WTC11 (cell line): ENCODE results near the gene ZRANB1.

ENCODE experiments used
- NR3C1 ChIP-seq: sonication (generic); formaldehyde crosslinking; conservative IDR thresholded peaks from 2 replicates; pipeline ENCODE4 v1.8.1; 2023; ENCODE audit warnings: low read depth, mild to moderate bottlenecking, missing genetic modification reagents
- ZNF232 ChIP-seq: sonication (generic); formaldehyde crosslinking; IDR thresholded peaks from 2 replicates; pipeline ENCODE4 v1.8.0; 2022; ENCODE audit warnings: mild to moderate bottlenecking, missing genetic modification reagents
- TF ChIP-seq, protein P1 (sequence below): fragments of 200-600 bp; IDR thresholded peaks from 2 replicates; pipeline ENCODE4 v1.8.0; 2022; ENCODE audit warnings: antibody characterized with exemption
- TF ChIP-seq, protein P2 (sequence below): sonication (generic); formaldehyde crosslinking; IDR thresholded peaks from 2 replicates; pipeline ENCODE4 v1.8.1; 2023; ENCODE audit warnings: mild to moderate bottlenecking, missing genetic modification reagents

DNA sequence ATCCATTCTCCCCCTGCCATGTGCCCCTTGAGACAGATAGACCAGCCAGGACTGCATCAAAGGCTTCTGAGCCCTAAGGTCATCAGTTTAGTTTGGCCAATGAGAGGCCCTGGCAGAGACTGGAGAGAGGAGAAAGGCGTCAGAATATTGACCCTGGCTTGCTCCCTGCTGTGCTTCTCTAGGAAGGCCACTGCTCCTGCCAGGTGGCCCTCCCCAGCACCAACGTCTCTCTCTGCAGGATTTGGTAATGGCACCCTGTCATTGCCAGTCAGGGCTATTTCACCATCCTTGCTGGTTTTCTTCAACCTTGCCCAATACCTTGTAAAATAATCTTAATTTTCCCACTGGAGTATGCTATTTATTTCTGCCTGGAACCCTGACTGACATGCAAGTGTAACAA is 38.8 kb upstream of the ZRANB1 start:
- TF ChIP-seq, protein P1, sequence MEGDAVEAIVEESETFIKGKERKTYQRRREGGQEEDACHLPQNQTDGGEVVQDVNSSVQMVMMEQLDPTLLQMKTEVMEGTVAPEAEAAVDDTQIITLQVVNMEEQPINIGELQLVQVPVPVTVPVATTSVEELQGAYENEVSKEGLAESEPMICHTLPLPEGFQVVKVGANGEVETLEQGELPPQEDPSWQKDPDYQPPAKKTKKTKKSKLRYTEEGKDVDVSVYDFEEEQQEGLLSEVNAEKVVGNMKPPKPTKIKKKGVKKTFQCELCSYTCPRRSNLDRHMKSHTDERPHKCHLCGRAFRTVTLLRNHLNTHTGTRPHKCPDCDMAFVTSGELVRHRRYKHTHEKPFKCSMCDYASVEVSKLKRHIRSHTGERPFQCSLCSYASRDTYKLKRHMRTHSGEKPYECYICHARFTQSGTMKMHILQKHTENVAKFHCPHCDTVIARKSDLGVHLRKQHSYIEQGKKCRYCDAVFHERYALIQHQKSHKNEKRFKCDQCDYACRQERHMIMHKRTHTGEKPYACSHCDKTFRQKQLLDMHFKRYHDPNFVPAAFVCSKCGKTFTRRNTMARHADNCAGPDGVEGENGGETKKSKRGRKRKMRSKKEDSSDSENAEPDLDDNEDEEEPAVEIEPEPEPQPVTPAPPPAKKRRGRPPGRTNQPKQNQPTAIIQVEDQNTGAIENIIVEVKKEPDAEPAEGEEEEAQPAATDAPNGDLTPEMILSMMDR, result no peak
- TF ChIP-seq NR3C1 (CRISPR knock-in tag), result no peak
- no peak for TF ChIP-seq ZNF232 (CRISPR knock-in tag)
- TF ChIP-seq, protein P2, sequence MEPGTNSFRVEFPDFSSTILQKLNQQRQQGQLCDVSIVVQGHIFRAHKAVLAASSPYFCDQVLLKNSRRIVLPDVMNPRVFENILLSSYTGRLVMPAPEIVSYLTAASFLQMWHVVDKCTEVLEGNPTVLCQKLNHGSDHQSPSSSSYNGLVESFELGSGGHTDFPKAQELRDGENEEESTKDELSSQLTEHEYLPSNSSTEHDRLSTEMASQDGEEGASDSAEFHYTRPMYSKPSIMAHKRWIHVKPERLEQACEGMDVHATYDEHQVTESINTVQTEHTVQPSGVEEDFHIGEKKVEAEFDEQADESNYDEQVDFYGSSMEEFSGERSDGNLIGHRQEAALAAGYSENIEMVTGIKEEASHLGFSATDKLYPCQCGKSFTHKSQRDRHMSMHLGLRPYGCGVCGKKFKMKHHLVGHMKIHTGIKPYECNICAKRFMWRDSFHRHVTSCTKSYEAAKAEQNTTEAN (CRISPR knock-in tag), result no peak
